DOHH2 (cell line): ENCODE measurements around the gene CFAP91.

Experiments
- H3F3A ChIP-seq: fragments of 200-600 bp; sonication (generic), shearing (Covaris generic); 2 replicates; pipeline ENCODE4 v1.6.0; 2016; ENCODE audit warnings: antibody characterized with exemption, mild to moderate bottlenecking; ENCODE audit not compliant: control insufficient read depth, insufficient read depth
- H3K27ac ChIP-seq: fragments of 200-600 bp; sonication (generic); 2 replicates; pipeline ENCODE4 v1.5.1; 2014; ENCODE audit warnings: low read depth, mild to moderate bottlenecking, low read length, moderate library complexity
- H3K27me3 ChIP-seq: fragments of 200-600 bp; sonication (generic); 2 replicates; pipeline ENCODE4 v1.6.1; 2014; ENCODE audit warnings: mild to moderate bottlenecking, low read length, mixed read lengths; ENCODE audit not compliant: control insufficient read depth
- H3K36me3 ChIP-seq: fragments of 200-600 bp; sonication (generic); 2 replicates; pipeline ENCODE4 v1.6.1; 2014; ENCODE audit warnings: mild to moderate bottlenecking, low read length, moderate library complexity, mixed read lengths; ENCODE audit not compliant: control insufficient read depth
- H3K4me1 ChIP-seq: fragments of 200-600 bp; sonication (generic); 2 replicates; pipeline ENCODE4 v1.6.1; 2014; ENCODE audit warnings: mild to moderate bottlenecking, low read length, mixed read lengths; ENCODE audit not compliant: control insufficient read depth
- H3K4me2 ChIP-seq: fragments of 200-600 bp; sonication (generic); 2 replicates; pipeline ENCODE4 v1.6.0; 2014; ENCODE audit warnings: mild to moderate bottlenecking, low read length, moderate library complexity
- H3K4me3 ChIP-seq: fragments of 200-600 bp; sonication (generic); 2 replicates; pipeline ENCODE4 v1.5.1; 2014; ENCODE audit warnings: mild to moderate bottlenecking, low read length, mixed read lengths
- H3K79me2 ChIP-seq: fragments of 200-600 bp; sonication (generic); 2 replicates; pipeline ENCODE4 v1.6.1; 2014; ENCODE audit warnings: mild to moderate bottlenecking, low read length, mixed read lengths; ENCODE audit not compliant: control insufficient read depth
- H3K9me2 ChIP-seq: fragments of 200-600 bp; sonication (generic); replicated peaks from 2 replicates; pipeline ENCODE4 v1.6.1; 2014; ENCODE audit warnings: mild to moderate bottlenecking, low read length, mixed read lengths; ENCODE audit not compliant: control insufficient read depth
- H3K9me3 ChIP-seq: fragments of 200-600 bp; sonication (generic); 2 replicates; pipeline ENCODE4 v1.6.1; 2014; ENCODE audit warnings: antibody characterized with exemption, low read length, mixed read lengths; ENCODE audit not compliant: control insufficient read depth, insufficient read depth
- H4K20me1 ChIP-seq: fragments of 200-600 bp; sonication (generic); 2 replicates; pipeline ENCODE4 v1.6.0; 2014; ENCODE audit warnings: low read depth, mild to moderate bottlenecking, antibody characterized with exemption, low read length, moderate library complexity; ENCODE audit not compliant: control insufficient read depth, insufficient read depth
- EZH2phosphoT487 ChIP-seq: fragments of 200-600 bp; sonication (generic); IDR thresholded peaks from 2 replicates; pipeline ENCODE4 v1.6.1; 2017; ENCODE audit warnings: borderline replicate concordance, mild to moderate bottlenecking, antibody characterized with exemption, low read length, moderate library complexity, mixed read lengths
- TF ChIP-seq, protein P1 (sequence below): fragments of 200-600 bp; sonication (generic); IDR thresholded peaks from one replicate; pipeline ENCODE4 v1.5.1; 2014; ENCODE audit warnings: antibody characterized with exemption, mild to moderate bottlenecking, low read depth, low read length; ENCODE audit not compliant: poor library complexity, severe bottlenecking

CFAP91 gene

DNA sequence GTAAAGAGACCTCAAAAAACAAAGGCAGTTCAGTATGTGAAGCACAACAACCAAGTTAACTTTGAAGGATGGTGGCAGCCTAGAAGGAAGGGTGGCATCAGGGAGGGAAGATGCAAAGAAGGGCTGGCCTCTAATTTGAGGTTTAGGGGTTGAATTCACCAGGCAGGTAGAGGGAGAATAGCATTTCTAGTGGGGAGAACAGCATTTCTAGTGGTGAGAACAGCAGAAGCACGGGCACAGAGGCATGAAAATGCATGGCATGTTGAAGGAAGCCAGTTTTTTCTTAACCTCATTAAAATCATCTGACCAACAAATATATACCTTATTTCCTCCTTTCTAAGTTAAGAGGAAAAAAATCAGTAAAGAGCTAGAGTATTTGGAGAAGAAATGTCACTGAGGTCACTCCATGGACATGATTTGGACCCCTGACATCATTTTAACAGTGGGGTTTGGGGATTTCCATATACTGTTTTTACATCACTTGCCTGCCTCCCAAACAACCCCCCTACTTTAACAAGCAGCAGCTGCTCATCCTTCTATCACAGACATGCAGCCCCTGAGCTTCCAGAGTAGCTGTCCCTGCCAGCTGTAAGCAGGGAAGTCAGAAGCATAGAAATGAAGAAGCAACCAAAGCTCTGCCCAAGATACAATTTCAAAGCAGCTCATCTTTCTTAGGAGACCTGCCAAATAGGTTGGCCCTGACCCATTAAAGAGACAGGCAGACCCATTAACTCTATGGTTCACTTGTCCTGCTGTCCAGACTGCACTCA lies 40.0 kb upstream of the CFAP91 start:
- no peak overlapping the region for H3K27ac ChIP-seq
- no peaks in the 10 kb centered on the region for H3K9me3 ChIP-seq
- peaks cover 10% of the 10 kb centered on the region for H3K4me1 ChIP-seq
- no peaks in the 10 kb centered on the region for H3K27me3 ChIP-seq
- no peaks in the 10 kb centered on the region for H3K9me2 ChIP-seq
- H4K20me1 ChIP-seq, result no peaks in the 10 kb centered on the region
- H3F3A ChIP-seq, result no peaks in the 10 kb centered on the region
- no peak for TF ChIP-seq EZH2phosphoT487
- TF ChIP-seq, protein P1, sequence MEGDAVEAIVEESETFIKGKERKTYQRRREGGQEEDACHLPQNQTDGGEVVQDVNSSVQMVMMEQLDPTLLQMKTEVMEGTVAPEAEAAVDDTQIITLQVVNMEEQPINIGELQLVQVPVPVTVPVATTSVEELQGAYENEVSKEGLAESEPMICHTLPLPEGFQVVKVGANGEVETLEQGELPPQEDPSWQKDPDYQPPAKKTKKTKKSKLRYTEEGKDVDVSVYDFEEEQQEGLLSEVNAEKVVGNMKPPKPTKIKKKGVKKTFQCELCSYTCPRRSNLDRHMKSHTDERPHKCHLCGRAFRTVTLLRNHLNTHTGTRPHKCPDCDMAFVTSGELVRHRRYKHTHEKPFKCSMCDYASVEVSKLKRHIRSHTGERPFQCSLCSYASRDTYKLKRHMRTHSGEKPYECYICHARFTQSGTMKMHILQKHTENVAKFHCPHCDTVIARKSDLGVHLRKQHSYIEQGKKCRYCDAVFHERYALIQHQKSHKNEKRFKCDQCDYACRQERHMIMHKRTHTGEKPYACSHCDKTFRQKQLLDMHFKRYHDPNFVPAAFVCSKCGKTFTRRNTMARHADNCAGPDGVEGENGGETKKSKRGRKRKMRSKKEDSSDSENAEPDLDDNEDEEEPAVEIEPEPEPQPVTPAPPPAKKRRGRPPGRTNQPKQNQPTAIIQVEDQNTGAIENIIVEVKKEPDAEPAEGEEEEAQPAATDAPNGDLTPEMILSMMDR, result no peak
- H3K4me2 ChIP-seq, result no peak overlapping the region
- H3K79me2 ChIP-seq, result no peaks in the 10 kb centered on the region
- no peak overlapping the region for H3K4me3 ChIP-seq
- H3K36me3 ChIP-seq, result peaks cover 12% of the 10 kb centered on the region

DNA sequence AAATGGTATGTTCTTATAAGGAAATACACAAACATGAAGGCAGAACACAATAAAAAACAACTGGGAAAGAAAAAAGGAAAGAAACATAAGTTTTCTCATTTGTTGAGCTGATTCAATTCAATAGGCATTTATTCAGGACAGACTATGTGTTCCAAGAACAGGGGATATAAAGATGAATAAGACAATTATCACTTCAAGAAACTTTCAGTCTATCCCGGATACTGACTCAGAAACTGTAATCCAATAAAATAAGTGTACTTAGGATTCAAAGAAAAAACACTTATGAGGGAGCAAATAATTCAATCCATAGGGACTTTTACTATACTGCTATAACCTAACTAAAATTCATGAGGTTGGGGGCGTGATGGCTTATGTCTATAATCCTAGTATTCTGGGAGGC lies 38.9 kb upstream of the CFAP91 start:
- H3F3A ChIP-seq, result no peaks in the 10 kb centered on the region
- H4K20me1 ChIP-seq, result no peaks in the 10 kb centered on the region
- no peak overlapping the region for H3K27ac ChIP-seq
- H3K4me2 ChIP-seq, result no peak overlapping the region
- peaks cover 10% of the 10 kb centered on the region for H3K4me1 ChIP-seq
- no peaks in the 10 kb centered on the region for H3K9me2 ChIP-seq
- H3K27me3 ChIP-seq, result no peaks in the 10 kb centered on the region
- TF ChIP-seq EZH2phosphoT487, result no peak
- TF ChIP-seq, protein P1, result no peak
- H3K4me3 ChIP-seq, result no peak overlapping the region
- no peaks in the 10 kb centered on the region for H3K9me3 ChIP-seq
- H3K36me3 ChIP-seq, result peaks cover 19% of the 10 kb centered on the region
- no peaks in the 10 kb centered on the region for H3K79me2 ChIP-seq

DNA sequence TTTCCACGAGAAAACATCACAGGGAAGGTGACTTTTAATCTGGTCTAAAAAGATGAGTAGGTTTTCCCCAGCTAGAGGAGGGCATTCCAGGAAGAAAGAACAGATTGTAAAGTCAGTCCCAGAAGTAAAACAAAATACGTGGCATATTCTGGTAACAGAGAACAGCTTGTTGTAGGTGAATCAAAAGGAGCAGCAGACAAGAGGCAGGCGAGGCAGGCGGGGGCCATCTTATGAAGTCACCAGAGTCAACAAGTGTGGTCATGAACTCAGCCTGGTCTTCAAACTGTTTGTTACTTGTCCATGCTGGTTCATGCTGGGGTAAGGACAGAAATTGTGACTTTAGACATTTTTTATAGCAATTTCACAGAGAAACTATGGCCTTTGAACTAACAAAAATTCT lies 38.5 kb upstream of the CFAP91 start:
- Histone ChIP-seq H3K27me3 (no peaks in the 10 kb centered on the region), H3K9me3 (no peaks in the 10 kb centered on the region), H3F3A (no peaks in the 10 kb centered on the region), H3K9me2 (no peaks in the 10 kb centered on the region), H3K4me2 (no peak overlapping the region), H3K4me3 (no peak overlapping the region), H3K4me1 (peaks cover 10% of the 10 kb centered on the region), H3K36me3 (peaks cover 24% of the 10 kb centered on the region), H3K79me2 (no peaks in the 10 kb centered on the region), H4K20me1 (no peaks in the 10 kb centered on the region), H3K27ac (no peak overlapping the region)
- no peak for TF ChIP-seq EZH2phosphoT487
- TF ChIP-seq, protein P1, result no peak
